ENCODE data around the gene LIN9.

GRCh38 chr1:226202246-226202645 lies 106.7 kb downstream of the LIN9 start:
- TF ChIP-seq CTCF (IDR thresholded peaks at IDR 0.05 in 8 of 11, conservative IDR thresholded peaks at IDR 0.05 in 3 of 11), result no peak
- no peak for TF ChIP-seq POLR2AphosphoS5 (IDR thresholded peaks at IDR 0.05)
